Astrocyte (in vitro differentiated cells and primary cell): ENCODE results near the gene RCAN2. TPM values are rescaled to one million over a fixed set of nuclear protein-coding genes. Genes with fewer than 3 reads are reported as not detected.

Source experiments
- DNase-seq: peaks from one replicate; pipeline ENCODE4 v3.0.0-alpha.2; 2010; ENCODE audit warnings: low read depth
- FAIRE-seq: peaks from 2 replicates; lab custom pipeline; 2011; peaks lifted over from hg19 to GRCh38; lab: Jason Lieb, UNC
- H2AFZ ChIP-seq: 2 replicates; pipeline ENCODE4 v1.6.0; 2012; ENCODE audit warnings: low read depth, low read length, inconsistent platforms
- H3K27ac ChIP-seq: 2 replicates; pipeline ENCODE4 v1.5.1; 2011; ENCODE audit warnings: low read depth, low read length, inconsistent platforms
- H3K27me3 ChIP-seq: 2 replicates; pipeline ENCODE4 v1.6.0; 2011; ENCODE audit warnings: low read length, inconsistent platforms; ENCODE audit not compliant: insufficient read depth
- H3K36me3 ChIP-seq: 2 replicates; pipeline ENCODE4 v1.5.1; 2011; ENCODE audit warnings: low read length, inconsistent platforms; ENCODE audit not compliant: insufficient read depth
- H3K4me1 ChIP-seq: 2 replicates; pipeline ENCODE4 v1.5.1; 2011; ENCODE audit warnings: low read length, inconsistent platforms; ENCODE audit not compliant: insufficient read depth
- H3K4me2 ChIP-seq: 2 replicates; pipeline ENCODE4 v1.6.0; 2012; ENCODE audit warnings: low read length, inconsistent platforms
- H3K4me3 ChIP-seq: 2 replicates; pipeline ENCODE4 v1.5.1; 2011; ENCODE audit warnings: low read depth, mild to moderate bottlenecking, low read length, inconsistent platforms; ENCODE audit not compliant: insufficient read depth
- H3K79me2 ChIP-seq: 2 replicates; pipeline ENCODE4 v1.6.0; 2012; ENCODE audit warnings: mild to moderate bottlenecking, low read length, inconsistent platforms; ENCODE audit not compliant: insufficient read depth
- H3K9ac ChIP-seq: 2 replicates; pipeline ENCODE4 v1.6.0; 2012; ENCODE audit warnings: mild to moderate bottlenecking, low read length, inconsistent platforms
- H3K9me3 ChIP-seq: 2 replicates; pipeline ENCODE4 v1.5.1; 2012; ENCODE audit warnings: low read depth, mild to moderate bottlenecking, low read length, inconsistent platforms; ENCODE audit not compliant: insufficient read depth
- H4K20me1 ChIP-seq: 2 replicates; pipeline ENCODE4 v1.6.0; 2012; ENCODE audit warnings: low read length, inconsistent platforms; ENCODE audit not compliant: insufficient read depth
- H3K27ac Mint-ChIP-seq: one replicate; pipeline ENCODE4 v1.8.0; 2021; ENCODE audit warnings: mild to moderate bottlenecking, mixed read lengths; ENCODE audit not compliant: unreplicated experiment
- H3K27me3 Mint-ChIP-seq: one replicate; pipeline ENCODE4 v1.8.0; 2021; ENCODE audit warnings: low read depth, mixed read lengths; ENCODE audit not compliant: unreplicated experiment
- H3K36me3 Mint-ChIP-seq: one replicate; pipeline ENCODE4 v1.8.0; 2021; ENCODE audit warnings: low read depth, mixed read lengths; ENCODE audit not compliant: unreplicated experiment
- H3K4me1 Mint-ChIP-seq: one replicate; pipeline ENCODE4 v1.8.0; 2021; ENCODE audit warnings: low read depth, mixed read lengths; ENCODE audit not compliant: unreplicated experiment
- H3K4me3 Mint-ChIP-seq: one replicate; pipeline ENCODE4 v1.8.0; 2021; ENCODE audit warnings: mild to moderate bottlenecking, moderate library complexity, mixed read lengths; ENCODE audit not compliant: unreplicated experiment
- H3K9me3 Mint-ChIP-seq: one replicate; pipeline ENCODE4 v1.8.0; 2021; ENCODE audit warnings: mild to moderate bottlenecking, mixed read lengths; ENCODE audit not compliant: unreplicated experiment
- CTCF ChIP-seq: IDR thresholded peaks from 2 replicates; pipeline ENCODE4 v1.5.1; 2011; ENCODE audit warnings: low read depth, mild to moderate bottlenecking, inconsistent platforms, low read length, moderate library complexity; ENCODE audit not compliant: insufficient read depth
- EZH2 ChIP-seq: IDR thresholded peaks from 2 replicates; pipeline ENCODE4 v1.6.1; 2012; ENCODE audit warnings: mild to moderate bottlenecking, low read length, inconsistent platforms; ENCODE audit not compliant: insufficient read depth
- total RNA-seq: library from RNA; stranded (reverse); gene quantifications from 2 replicates; pipeline ENCODE4 v1.2.1, GENCODE V29; 2021

RCAN2 gene
- total RNA-seq, 1 donor from 2014 or later, result 10.6 TPM

GRCh38 chr6:46265373-46265772 lies 225.9 kb downstream of the RCAN2 start:
- no peaks in the 10 kb centered on the region for H3K4me1 Mint-ChIP-seq
- no peak overlapping the region for H3K4me2 ChIP-seq
- H3K27ac ChIP-seq, result no peak overlapping the region
- no peak overlapping the region for H3K27ac Mint-ChIP-seq
- no peaks in the 10 kb centered on the region for H3K9me3 Mint-ChIP-seq
- H3K9me3 ChIP-seq, result no peaks in the 10 kb centered on the region
- H3K36me3 ChIP-seq, result no peaks in the 10 kb centered on the region
- FAIRE-seq (no peak), DNase-seq (no peak)
- no peaks in the 10 kb centered on the region for H3K36me3 Mint-ChIP-seq
- no peak overlapping the region for H3K4me3 ChIP-seq
- H3K9ac ChIP-seq, result no peak overlapping the region
- no peaks in the 10 kb centered on the region for H3K27me3 Mint-ChIP-seq
- H3K4me1 ChIP-seq, result no peaks in the 10 kb centered on the region
- no peak overlapping the region for H2AFZ ChIP-seq
- H3K79me2 ChIP-seq, result no peaks in the 10 kb centered on the region
- no peaks in the 10 kb centered on the region for H4K20me1 ChIP-seq
- TF ChIP-seq CTCF (no peak), EZH2 (no peak)
- no peak overlapping the region for H3K4me3 Mint-ChIP-seq
- H3K27me3 ChIP-seq, result no peaks in the 10 kb centered on the region

- DNase-seq, result peak; percentile 39
- no peaks in the 10 kb centered on the region for H3K36me3 Mint-ChIP-seq
- no peak for FAIRE-seq
- H3K27me3 Mint-ChIP-seq, result no peaks in the 10 kb centered on the region
- TF ChIP-seq CTCF (no peak), EZH2 (no peak)
- no peak overlapping the region for H2AFZ ChIP-seq
- H3K4me1 Mint-ChIP-seq, result no peaks in the 10 kb centered on the region
- H3K4me1 ChIP-seq, result no peaks in the 10 kb centered on the region
- no peaks in the 10 kb centered on the region for H3K9me3 Mint-ChIP-seq
- H3K27ac Mint-ChIP-seq, result no peak overlapping the region
- no peaks in the 10 kb centered on the region for H3K79me2 ChIP-seq
- H4K20me1 ChIP-seq, result no peaks in the 10 kb centered on the region
- no peak overlapping the region for H3K4me3 ChIP-seq
- H3K4me2 ChIP-seq, result no peak overlapping the region
- H3K9ac ChIP-seq, result no peak overlapping the region
- no peak overlapping the region for H3K4me3 Mint-ChIP-seq
- H3K36me3 ChIP-seq, result no peaks in the 10 kb centered on the region
- no peak overlapping the region for H3K27ac ChIP-seq
- H3K9me3 ChIP-seq, result no peaks in the 10 kb centered on the region
- H3K27me3 ChIP-seq, result no peaks in the 10 kb centered on the region
Measured at GRCh38 chr6:46263707-46264086, 227.6 kb downstream of the RCAN2 start.

- DNase-seq, result no peak
- Histone ChIP-seq H3K4me3 (no peak overlapping the region), H3K9me3 (no peaks in the 10 kb centered on the region), H3K9ac (no peak overlapping the region), H3K27ac (no peak overlapping the region), H3K27me3 (no peaks in the 10 kb centered on the region), H3K36me3 (no peaks in the 10 kb centered on the region), H3K4me1 (no peaks in the 10 kb centered on the region), H3K4me2 (no peak overlapping the region), H4K20me1 (no peaks in the 10 kb centered on the region), H3K79me2 (no peaks in the 10 kb centered on the region), H2AFZ (no peak overlapping the region)
- no peak for TF ChIP-seq CTCF
- no peak for TF ChIP-seq EZH2
- no peaks in the 10 kb centered on the region for H3K4me1 Mint-ChIP-seq
- no peaks in the 10 kb centered on the region for H3K9me3 Mint-ChIP-seq
- FAIRE-seq, result no peak
- no peaks in the 10 kb centered on the region for H3K36me3 Mint-ChIP-seq
- no peaks in the 10 kb centered on the region for H3K27me3 Mint-ChIP-seq
- no peak overlapping the region for H3K27ac Mint-ChIP-seq
- H3K4me3 Mint-ChIP-seq, result no peak overlapping the region
Measured at GRCh38 chr6:46262928-46263706, 228.1 kb downstream of the RCAN2 start.
